ENCODE results near the gene MACC1.

The MACC1 gene

DNA sequence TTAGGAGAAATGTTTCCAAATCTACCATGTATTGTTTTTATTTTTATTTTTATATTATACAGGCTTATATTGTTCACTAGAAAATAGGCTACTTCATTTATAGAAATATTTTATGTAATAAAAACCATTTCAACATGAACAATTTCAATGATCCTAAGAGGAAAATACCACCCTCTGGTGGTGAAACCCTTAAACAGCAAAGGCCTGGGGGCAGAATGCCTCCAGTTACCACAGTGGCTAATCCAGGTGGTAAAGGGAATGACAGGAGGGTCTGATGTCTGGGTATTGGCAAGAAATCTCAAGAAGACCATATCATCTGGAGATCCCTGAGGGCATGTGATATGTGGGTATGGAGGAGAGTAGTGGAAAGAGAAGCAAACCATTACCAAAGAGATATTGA lies 19.3 kb downstream of the MACC1 start:
- TF ChIP-seq CTCF (IDR thresholded peaks at IDR 0.05; ENCODE audit: insufficient read depth, missing control alignments) = peak; percentile 20
- no peak for FAIRE-seq
- no peak for DNase-seq (ENCODE audit: insufficient read length, low spot score)

DNA sequence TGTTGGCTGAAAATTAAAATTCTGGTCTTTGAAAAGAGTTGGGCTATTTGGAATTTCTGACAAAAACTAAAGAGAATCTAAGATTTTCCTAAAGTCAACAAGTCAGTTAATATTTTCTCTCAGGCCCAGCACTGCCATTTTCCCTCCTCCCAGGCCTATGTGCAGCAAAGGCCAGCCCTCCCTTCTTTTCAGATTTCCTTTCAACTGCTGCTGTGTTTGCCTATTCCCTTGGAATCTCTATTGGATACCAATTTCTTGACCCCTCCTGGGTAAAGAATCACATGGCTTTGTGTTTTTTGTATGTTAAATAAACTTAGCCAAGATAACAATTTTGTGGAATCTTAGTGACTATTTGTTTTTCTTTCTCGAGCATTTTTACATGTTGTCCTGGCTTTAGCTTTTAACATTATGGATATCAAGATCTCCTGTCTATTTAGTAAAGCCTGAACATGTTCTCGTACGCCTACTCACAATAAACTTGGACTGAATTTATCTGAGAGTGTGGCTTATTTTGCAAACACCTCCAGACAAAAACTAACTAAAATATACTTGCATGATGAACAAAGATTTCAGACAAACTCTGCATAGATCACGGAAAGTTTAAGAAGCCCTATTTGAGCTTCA lies 19.9 kb downstream of the MACC1 start:
- DNase-seq (ENCODE audit: insufficient read length, low spot score) (no peak), FAIRE-seq (no peak)
- no peak for TF ChIP-seq CTCF (IDR thresholded peaks at IDR 0.05; ENCODE audit: insufficient read depth, missing control alignments)

GRCh38 chr7:20194343-20194995 lies 22.7 kb downstream of the MACC1 start:
- TF ChIP-seq CTCF (IDR thresholded peaks at IDR 0.05; ENCODE audit: insufficient read depth, missing control alignments) = no peak
- no peak for FAIRE-seq
- DNase-seq (ENCODE audit: insufficient read length, low spot score) = no peak

- DNase-seq (ENCODE audit: insufficient read length, low spot score) = no peak
Measured at GRCh38 chr7:20193873-20194272, 23.3 kb downstream of the MACC1 start.

DNA sequence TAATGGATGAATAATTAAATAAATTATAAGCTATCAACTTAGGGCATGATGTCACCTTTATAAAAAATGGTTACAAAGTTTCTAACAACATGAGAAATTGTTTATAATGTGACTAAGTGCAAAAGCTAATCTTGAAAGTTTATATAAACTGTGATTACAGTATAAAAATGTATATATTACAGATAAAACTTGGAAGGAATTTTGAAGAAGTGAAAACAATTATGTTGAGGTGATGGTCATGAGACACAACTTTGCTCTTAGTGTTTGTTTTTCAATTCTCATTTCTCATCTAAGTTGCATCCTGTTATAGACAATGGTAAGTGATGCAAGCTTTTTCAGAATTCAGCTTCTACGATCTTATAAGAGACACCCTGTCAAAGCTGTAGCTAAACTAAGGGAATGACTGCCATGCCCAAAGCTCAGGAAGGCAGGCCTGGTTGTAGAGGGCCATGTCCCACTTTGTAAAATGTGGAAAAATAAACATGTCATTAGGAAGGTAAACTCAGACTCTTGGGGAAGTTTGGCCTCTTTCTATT lies 23.9 kb downstream of the MACC1 start:
- FAIRE-seq (no peak), DNase-seq (ENCODE audit: insufficient read length, low spot score) (no peak)

More at GRCh38 chr7:20193873-20194272, 23.3 kb downstream of the MACC1 start:
- FAIRE-seq = no peak
- no peak for TF ChIP-seq CTCF (IDR thresholded peaks at IDR 0.05; ENCODE audit: insufficient read depth, missing control alignments)

DNA sequence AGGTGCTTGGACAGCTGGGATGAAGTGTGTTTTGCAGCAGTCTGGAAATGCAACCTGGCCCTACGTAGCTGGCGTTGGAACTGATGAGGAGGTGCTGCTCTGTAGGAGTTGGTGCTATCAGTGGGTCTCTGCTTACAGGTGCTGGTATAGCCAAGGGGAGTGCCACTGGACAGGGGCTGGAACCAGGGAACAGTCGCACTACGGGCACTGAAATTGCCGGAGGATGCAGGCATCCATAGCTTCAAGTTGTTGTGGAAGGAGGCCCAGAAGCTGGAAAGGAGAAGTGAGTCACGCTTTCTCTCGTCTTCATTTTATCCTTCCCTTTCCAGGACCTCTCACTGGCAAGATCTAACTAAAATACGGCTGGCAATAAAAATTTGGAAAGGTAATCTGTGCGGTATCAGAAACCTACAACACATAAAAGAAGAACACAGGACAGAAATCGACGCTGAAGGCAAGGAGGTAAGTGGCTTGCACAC lies 25.8 kb downstream of the MACC1 start:
- DNase-seq (ENCODE audit: insufficient read length, low spot score) = no peak
- no peak for TF ChIP-seq CTCF (IDR thresholded peaks at IDR 0.05; ENCODE audit: insufficient read depth, missing control alignments)
- no peak for FAIRE-seq

More for the DNA sequence above, 23.9 kb downstream of the MACC1 start:
- no peak for TF ChIP-seq CTCF (IDR thresholded peaks at IDR 0.05; ENCODE audit: insufficient read depth, missing control alignments)
